Left cardiac atrium (tissue), 4 donors: ENCODE data around the gene DNAJA3. TPM values are rescaled to one million over a fixed set of nuclear protein-coding genes. Genes with fewer than 3 reads are reported as not detected.
"Not testable (repeated sequence)": the region's sequence is repeated elsewhere in the genome, so short reads cannot be mapped to it uniquely, and the experiment has no call there.

ENCODE experiments used
- ATAC-seq, 2 donors: fragments of 200-7000 bp; cut with Tn5 transposase; one replicate each; pipeline ENCODE4 v1.9.1; 2020; ENCODE audit warnings: mild to moderate bottlenecking in 2 of 2, moderate library complexity in 2 of 2
- DNase-seq: peaks from one replicate; pipeline ENCODE4 v3.0.0-alpha.2; 2020
- intact Hi-C, 2 donors: fragments of 100-400 bp; cut with DNase I; formaldehyde crosslinking; loops; one replicate each; pipeline versions ENCODE4 v1.14.1 to v1.15.1; 2022 to 2023
- total RNA-seq, 2 donors: library from RNA; stranded (reverse); fragmentation: NEBNext Ultra II Directional; extraction: Animal tissue kit (Norgen Biotek cat#: 25700); gene quantifications; one replicate each; pipeline ENCODE4 v1.2.1, GENCODE V29; 2021
- donor health status: DM: no; HTN: yes; CAD: no.
- donor health status: DM: no; HTN: yes; CAD: no; lungs with severe emphysema.
- donor health status: DM: yes; HTN: yes; CAD: no.
- donor health status: Dilated cardiomyopathy.

Gene DNAJA3
- total RNA-seq, 2 donors from 2014 or later: 44.6 to 48.3 TPM

- intact Hi-C loops: no loop called here
- ATAC-seq: no peak
- DNase-seq: peak; percentile 23
Measured at GRCh38 chr16:4385789-4386450, 39.7 kb upstream of the DNAJA3 start.

GRCh38 chr16:4386451-4386805 is 39.2 kb upstream of the DNAJA3 start:
- DNase-seq (peak; percentile 43), ATAC-seq (peak; percentile 14 to 29)
- intact Hi-C loops: no loop called here

- intact Hi-C loops: no loop called here
- ATAC-seq (peak in 1 of 2 donors; percentile 14), DNase-seq (peak; percentile 28)
Measured at GRCh38 chr16:4386951-4387565, 38.6 kb upstream of the DNAJA3 start.

- peak; percentile 16 for DNase-seq
- ATAC-seq: no peak
- intact Hi-C loops: no loop called here
Measured at GRCh38 chr16:4387781-4388180, 37.9 kb upstream of the DNAJA3 start.

- intact Hi-C loops: no loop called here
- DNase-seq (peak; percentile 57), ATAC-seq (peak; percentile 10 to 41)
Measured at GRCh38 chr16:4388271-4389021, 37.2 kb upstream of the DNAJA3 start.

GRCh38 chr16:4389051-4389955 is 36.4 kb upstream of the DNAJA3 start:
- DNase-seq (peak; percentile 27), ATAC-seq (peak in 1 of 2 donors; percentile 7)
- intact Hi-C loops: no loop called here

GRCh38 chr16:4390266-4391260 is 35.1 kb upstream of the DNAJA3 start:
- ATAC-seq: no peak
- intact Hi-C loops: no loop called here
- peak; percentile 15 for DNase-seq

- DNase-seq (no peak), ATAC-seq (no peak)
- intact Hi-C loops: no loop called here
Measured at GRCh38 chr16:4391631-4392381, 33.9 kb upstream of the DNAJA3 start.

- ATAC-seq (peak; percentile 24 to 53), DNase-seq (peak; percentile 48)
- intact Hi-C loops: no loop called here
Measured at GRCh38 chr16:4392382-4393239, 33.1 kb upstream of the DNAJA3 start.

DNA sequence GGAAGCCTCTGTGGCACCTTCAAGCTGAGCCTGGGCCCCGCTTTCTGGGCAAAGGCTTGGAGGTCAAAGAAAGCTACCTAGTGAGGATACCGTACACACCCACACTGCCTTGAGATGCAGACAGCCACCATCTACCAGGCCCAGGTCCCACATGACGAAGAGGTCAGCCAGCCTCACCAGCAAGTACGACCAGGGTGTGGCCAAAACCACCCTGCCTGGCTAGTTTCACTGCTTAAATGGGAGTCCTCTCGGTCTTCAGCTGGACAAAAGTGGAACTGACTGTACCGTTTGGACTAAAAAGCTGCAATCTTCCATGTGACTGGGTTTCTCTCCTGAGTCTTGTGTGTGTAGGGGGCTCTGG is 32.4 kb upstream of the DNAJA3 start:
- intact Hi-C loops: no loop called here
- ATAC-seq (peak in 1 of 2 donors; percentile 18), DNase-seq (peak; percentile 23)

GRCh38 chr16:4393850-4394249 is 31.8 kb upstream of the DNAJA3 start:
- ATAC-seq, intact Hi-C loops, DNase-seq: not testable (repeated sequence)

- intact Hi-C loops: no loop called here
- no peak for DNase-seq
- no peak for ATAC-seq
Measured at GRCh38 chr16:4395055-4395726, 30.5 kb upstream of the DNAJA3 start.

GRCh38 chr16:4399001-4399730 is 26.5 kb upstream of the DNAJA3 start:
- intact Hi-C loops: no loop called here
- no peak for ATAC-seq
- no peak for DNase-seq

DNA sequence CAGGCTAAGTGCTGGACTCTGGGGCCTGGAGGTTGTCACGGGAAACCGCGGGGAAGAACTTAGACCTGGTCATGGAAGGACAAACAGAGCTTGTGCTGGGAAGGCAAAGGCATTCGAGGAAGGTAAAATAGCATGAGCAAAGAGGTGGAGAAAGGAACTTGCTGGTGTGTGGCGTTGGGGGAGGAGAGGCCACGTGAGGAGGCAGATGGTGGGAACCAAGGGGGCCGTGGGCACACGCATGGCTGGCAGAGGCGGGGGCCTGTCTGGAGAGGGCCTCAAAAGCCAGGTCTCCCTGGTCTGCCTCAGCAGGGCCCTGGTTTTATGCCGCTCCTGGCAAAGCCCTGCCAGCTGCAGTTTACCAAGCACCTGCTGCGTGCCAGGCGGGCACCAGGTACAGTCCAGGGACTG is 24.6 kb upstream of the DNAJA3 start:
- intact Hi-C loops: loop anchor here (5.0 to 10.0 kb wide), 4 partner anchors 116 to 219 kb away; no protein-coding TSS in a partner anchor
- DNase-seq (no peak), ATAC-seq (no peak)

GRCh38 chr16:4401510-4401909 is 24.2 kb upstream of the DNAJA3 start:
- DNase-seq (no peak), ATAC-seq (no peak)
- intact Hi-C loops: loop anchor here (5.0 to 10.0 kb wide), 4 partner anchors 117 to 219 kb away; no protein-coding TSS in a partner anchor
